GM19397 (cell line): ENCODE measurements around the gene HOXB4.

Experiments
- ATAC-seq: cut with Tn5 transposase; IDR thresholded peaks from one replicate; pipeline ENCODE4 v1.9.1; 2021; ENCODE audit warnings: mild to moderate bottlenecking, moderate library complexity; ENCODE audit not compliant: unreplicated experiment

Gene HOXB4

GRCh38 chr17:48561884-48562810 lies 16.0 kb downstream of the HOXB4 start:
- ATAC-seq: peak; percentile 76

DNA sequence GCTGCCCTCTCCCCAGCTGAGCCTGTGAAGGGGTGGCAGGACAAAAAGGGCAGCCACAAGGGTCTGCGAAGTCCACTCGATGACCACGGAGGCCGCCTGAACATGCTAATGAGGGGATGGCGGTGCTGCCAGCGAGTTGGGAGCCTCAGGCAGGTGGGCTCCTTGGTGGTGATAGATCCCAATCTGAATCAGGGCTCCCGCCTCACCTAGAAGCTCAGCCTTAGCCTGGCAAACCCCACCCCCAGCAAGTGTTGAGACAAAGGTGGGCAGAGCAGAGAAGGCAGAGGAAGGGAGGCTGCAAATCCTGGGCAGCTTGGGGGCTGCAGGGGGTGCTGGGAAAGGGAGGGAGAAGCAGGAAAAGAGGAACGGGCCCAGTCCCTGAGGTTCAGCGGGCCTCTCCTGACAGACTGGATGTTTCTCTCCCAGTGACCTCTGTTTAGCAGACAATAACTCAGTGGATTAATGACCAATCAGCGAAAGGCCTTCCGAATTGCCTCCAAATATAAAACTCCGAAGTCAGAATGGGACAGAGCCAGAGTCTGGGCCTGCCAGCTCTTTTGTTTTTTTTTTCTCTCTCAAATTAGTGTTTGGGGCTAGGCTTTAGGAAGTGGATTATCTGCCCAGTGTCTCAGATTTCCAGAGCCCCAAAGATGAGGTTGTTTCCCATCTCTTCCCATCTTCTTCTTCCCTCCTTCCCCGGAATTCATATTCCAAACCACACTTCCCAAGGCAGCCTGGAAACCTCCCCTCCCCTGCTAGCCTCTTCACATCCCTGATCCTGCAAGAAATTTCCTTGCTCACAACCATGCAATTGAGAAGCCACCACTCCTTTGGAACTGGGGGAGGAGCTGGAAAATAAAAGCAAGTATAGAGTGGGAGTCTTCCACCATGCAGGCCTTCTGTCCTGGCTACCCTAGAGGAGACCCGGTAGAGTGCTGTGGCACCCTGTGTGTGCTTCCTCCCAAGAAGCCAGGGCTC lies 18.0 kb downstream of the HOXB4 start:
- no peak for ATAC-seq

- no peak for ATAC-seq
Observed at GRCh38 chr17:48559122-48559839, 18.9 kb downstream of the HOXB4 start.

DNA sequence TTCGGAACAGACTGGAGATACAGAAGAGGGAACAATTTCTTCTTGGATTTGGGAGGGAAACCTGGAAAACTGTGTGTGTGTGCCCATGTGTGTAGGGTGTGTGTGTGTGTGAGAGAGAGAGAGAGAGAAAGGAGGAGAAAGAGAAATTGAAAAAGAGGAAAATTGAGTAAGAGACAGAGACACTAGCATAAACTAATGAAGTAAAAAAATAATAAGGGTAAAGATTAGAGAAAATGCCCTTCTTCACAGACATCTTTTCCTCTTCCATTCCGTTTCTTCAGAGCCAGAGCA lies 19.4 kb downstream of the HOXB4 start:
- no peak for ATAC-seq

GRCh38 chr17:48558057-48558830 lies 19.9 kb downstream of the HOXB4 start:
- ATAC-seq: no peak

DNA sequence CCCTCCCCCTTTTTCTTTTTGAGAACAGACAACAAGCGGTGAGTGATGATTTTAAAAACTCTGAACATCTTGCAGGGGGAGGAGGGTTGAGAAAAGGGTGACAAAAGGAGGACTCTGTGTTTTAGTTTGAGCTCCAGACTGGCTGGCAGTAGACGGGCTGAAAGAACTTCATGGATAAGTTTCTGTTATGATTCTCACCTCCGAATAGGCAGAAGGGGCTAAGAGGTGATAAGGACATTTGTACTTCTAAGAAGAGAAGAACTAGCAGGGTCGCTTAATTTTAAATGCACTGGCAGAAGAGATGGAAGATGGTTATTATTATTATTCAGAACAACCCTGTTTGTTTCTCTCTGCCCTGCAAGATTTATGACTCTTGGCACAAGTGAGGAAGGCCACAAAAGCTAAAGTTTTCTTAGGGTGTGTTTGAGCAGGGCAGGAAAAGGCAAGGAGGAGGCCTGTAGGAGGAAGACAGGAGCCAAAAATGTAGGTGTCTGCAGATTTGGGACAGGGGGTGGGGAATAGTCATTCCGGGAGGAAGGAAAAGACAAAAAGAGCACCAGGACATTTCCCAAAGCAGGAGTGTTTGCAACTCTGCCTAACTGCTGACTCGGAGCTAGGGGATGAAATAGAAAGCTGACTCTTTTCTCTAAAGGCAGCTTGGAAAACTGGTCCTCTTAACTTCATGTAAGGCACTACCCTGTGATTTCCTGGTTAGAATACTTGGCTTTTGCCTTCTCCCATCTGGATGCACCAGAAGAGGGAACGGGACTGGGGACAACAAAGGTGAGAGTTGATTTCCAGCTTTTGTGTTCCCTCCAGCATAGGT lies 21.4 kb downstream of the HOXB4 start:
- no peak for ATAC-seq

GRCh38 chr17:48556229-48556575 lies 21.9 kb downstream of the HOXB4 start:
- no peak for ATAC-seq

DNA sequence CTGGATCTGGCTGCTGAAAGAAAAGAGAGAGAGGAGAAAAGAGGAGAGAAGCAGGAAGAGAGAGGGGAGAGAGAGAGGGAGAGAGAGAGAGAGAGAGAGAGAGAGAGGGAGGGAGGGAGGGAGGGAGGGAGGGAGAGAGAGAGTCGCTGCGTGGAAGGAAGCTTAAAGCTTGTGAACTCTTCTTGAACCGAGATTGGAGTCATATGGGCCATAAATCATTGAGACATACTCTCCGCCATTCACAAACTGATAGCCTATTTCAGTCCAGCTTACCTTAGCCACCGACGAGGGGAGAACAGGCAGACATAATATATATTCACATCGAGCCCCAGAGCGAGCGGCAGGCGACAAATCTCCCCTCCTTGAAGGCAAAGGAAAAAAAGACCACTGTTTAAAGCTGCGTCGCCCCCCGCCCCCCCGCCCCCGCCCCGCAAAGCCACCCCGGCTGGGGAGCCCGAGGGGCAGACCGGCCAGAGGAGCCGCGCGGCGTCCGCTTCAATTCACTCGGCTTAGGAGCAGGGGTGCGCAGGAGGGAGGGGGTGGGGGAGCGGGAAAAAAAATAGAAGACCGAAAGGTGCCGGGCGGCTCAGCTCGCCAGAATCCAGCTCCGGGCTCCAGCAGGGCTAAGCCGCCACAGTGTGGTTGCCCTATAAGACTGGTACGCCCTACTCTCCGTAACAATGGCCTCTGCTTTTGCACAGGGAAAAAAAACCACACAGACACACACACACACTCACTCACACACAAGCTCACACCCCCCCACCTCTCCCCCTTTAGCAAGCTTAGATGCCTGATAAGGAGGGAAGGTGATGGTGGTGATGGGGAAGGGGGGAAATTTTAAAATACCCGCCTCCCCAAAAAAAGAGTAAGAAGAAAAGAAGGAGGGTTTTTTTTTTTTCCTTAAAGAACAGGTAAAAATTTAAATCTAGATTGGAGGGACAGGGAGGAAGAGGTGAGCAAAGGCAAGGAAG lies 22.6 kb downstream of the HOXB4 start:
- no peak for ATAC-seq

- ATAC-seq: no peak
Observed at GRCh38 chr17:48554412-48555257, 23.5 kb downstream of the HOXB4 start.

DNA sequence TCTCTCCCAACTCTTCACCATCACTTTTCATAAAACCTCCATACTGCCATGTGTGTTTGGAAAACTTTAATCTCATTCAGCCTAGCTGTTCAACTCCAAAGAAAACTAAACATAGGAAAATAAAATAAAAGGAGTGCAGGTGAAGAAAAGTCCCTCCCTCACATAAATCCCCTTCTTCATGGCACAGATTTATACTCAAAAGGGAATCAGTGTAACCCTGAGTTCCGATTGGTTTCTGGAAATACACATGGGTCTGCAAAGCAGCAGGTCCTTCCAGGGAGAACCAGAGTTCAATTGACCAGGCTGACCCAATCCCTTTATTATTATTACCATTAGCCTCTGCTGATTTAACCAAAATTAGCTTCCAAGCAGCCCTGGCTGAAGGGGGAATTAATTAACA lies 24.3 kb downstream of the HOXB4 start:
- no peak for ATAC-seq

GRCh38 chr17:48553190-48553547 lies 25.0 kb downstream of the HOXB4 start:
- no peak for ATAC-seq

DNA sequence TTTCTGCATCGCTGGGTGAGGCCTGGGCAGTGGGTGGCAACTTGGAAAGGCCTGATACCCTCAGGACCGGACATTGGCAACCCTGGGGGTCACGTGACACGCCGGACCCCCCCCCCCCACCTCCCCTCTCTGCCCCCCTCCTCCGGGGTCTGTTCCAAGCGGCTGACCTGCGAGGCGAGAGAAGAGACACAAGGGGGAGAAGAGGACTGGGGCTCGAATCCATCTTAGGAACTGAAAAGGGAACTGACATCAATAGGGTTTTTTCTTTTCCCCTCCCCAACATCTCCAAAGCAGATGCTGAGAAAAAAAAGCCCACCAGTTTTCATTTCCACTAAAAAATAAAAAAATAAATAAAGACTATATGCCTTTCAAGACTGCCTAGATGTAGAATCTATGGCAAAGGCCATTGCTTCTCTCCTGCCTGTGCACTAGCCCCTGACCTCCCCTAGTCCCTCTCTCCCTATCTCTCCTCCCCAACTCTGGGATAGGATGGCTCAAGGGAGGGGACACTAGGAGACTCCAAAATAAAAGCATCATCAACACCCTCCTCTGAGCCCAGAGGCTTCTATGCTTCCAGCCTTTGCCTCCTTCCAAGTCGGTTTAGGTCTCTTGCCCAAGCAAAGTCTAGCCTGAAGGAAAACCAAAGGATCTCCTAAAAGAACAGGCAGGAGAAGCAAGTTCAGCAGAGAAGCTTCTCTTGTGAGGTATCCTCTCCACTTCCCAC lies 25.5 kb downstream of the HOXB4 start:
- no peak for ATAC-seq

- ATAC-seq: no peak
Observed at GRCh38 chr17:48551596-48552465, 26.3 kb downstream of the HOXB4 start.

GRCh38 chr17:48551214-48551555 lies 27.0 kb downstream of the HOXB4 start:
- no peak for ATAC-seq

DNA sequence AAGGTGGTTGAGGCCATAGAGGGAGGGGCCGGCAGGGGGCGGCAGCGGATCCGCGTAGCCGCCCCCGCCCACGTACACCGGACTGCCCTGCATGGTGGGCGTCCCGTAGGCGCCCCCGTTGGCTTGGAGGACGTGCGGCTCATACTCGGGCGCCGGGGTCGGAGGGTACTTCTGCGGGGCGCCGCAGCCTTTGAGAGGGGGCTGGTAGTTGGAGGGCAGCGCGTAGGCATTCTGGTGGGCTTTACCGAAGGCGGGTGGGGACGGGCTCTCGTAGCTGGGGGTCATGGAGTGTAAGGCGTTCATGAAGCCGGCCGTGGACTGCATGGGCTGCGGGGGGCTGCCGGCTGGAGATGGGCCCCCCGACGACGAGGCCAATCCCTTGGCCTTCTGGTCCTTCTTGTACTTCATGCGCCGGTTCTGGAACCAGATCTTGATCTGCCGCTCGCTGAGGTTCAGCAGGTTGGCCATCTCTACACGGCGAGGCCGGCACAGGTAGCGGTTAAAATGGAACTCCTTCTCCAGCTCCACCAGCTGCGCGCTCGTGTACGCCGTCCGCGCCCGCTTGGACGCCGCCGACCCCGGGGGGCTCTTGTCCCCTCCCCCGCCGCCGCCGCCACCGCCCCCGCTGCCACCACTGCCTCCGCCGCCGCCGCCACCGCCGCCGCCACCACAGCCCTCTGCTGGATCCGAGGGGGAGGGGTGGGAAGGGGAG lies 27.5 kb downstream of the HOXB4 start:
- ATAC-seq: no peak
